A549 (cell line): ENCODE measurements around the gene PER1. TPM values are rescaled to one million over a fixed set of nuclear protein-coding genes. Genes with fewer than 3 reads are reported as not detected.
A peak's percentile ranks its signal among the peaks of the same experiment; 100 is the strongest.

Experiments used
- ATAC-seq, 2 experiments: fragments of 200-7000 bp in 1 of 2; fragments of >200 bp in 1 of 2; cut with Nextera tagmentation in 1 of 2; cut with Tn5 transposase in 1 of 2; 3 replicates each; pipeline versions ENCODE4 v1.8.0 to v1.9.1; 2018 to 2020; ENCODE audit warnings: mild to moderate bottlenecking in 1 of 2, moderate library complexity in 1 of 2
- CTCF ChIA-PET: fragments of 300-600 bp; sonication (Branson Sonifier 250); formaldehyde crosslinking; extraction: SDS; loops from one replicate; lab custom pipeline; 2021; ENCODE audit warnings: antibody characterized with exemption, inconsistent platforms; lab: Yijun Ruan, JAX
- POLR2A ChIA-PET: fragments of 350-600 bp; formaldehyde crosslinking; extraction: SDS; loops from one replicate; lab custom pipeline; 2021; ENCODE audit warnings: antibody characterized with exemption, inconsistent platforms; lab: Yijun Ruan, JAX
- DNase-seq, 2 experiments: peaks; one replicate each; pipeline versions ENCODE4 v3.0.0 to v3.0.0-alpha.2; 2011 to 2016; ENCODE audit warnings: low read depth in 1 of 2, low spot score in 1 of 2
- FAIRE-seq: peaks from 2 replicates; lab custom pipeline; 2011; peaks lifted over from hg19 to GRCh38; lab: Jason Lieb, UNC
- H3K27ac ChIP-seq, 2 experiments: fragments of >200 bp; sonication (Bioruptor Twin); formaldehyde crosslinking; 3 replicates each; pipeline ENCODE4 v1.5.1; 2016 to 2017
- H3K4me1 ChIP-seq: fragments of >200 bp; sonication (Bioruptor Twin); formaldehyde crosslinking; 3 replicates; pipeline ENCODE4 v1.6.1; 2016
- H3K4me2 ChIP-seq: fragments of >200 bp; sonication (Bioruptor Twin); formaldehyde crosslinking; 3 replicates; pipeline ENCODE4 v1.6.1; 2016
- H3K4me3 ChIP-seq: fragments of >200 bp; sonication (Bioruptor Twin); formaldehyde crosslinking; 3 replicates; pipeline ENCODE4 v1.5.1; 2016
- H3K9me3 ChIP-seq: fragments of >200 bp; sonication (Bioruptor Twin); formaldehyde crosslinking; 3 replicates; pipeline ENCODE4 v1.6.1; 2016
- ATOH8 ChIP-seq: fragments of 250-450 bp; sonication (Bioruptor Pico); IDR thresholded peaks from 2 replicates; pipeline ENCODE4 v1.5.0; 2020; ENCODE audit warnings: low read depth, mild to moderate bottlenecking, moderate library complexity
- CHD2 ChIP-seq: fragments of 150-350 bp; IDR thresholded peaks from 2 replicates; pipeline ENCODE4 v1.6.1; 2014; ENCODE audit warnings: low read length; ENCODE audit not compliant: partially characterized antibody
- CTCF ChIP-seq: fragments of >200 bp; sonication (Bioruptor Twin); formaldehyde crosslinking; IDR thresholded peaks from 3 replicates; pipeline ENCODE4 v1.5.1; 2016
- EP300 ChIP-seq, 2 experiments: fragments of >200 bp; sonication (Bioruptor Twin); formaldehyde crosslinking; IDR thresholded peaks; 2 replicates in 1 of 2; 3 replicates in 1 of 2; pipeline ENCODE4 v1.6.1; 2016 to 2017
- GATA3 ChIP-seq: IDR thresholded peaks from 2 replicates; pipeline ENCODE4 v1.6.1; 2012; ENCODE audit warnings: borderline replicate concordance
- HES2 ChIP-seq: fragments of >200 bp; sonication (Bioruptor Twin); formaldehyde crosslinking; IDR thresholded peaks from 2 replicates; pipeline ENCODE4 v1.6.1; 2016
- KDM1A ChIP-seq: fragments of 200-600 bp; sonication (generic); IDR thresholded peaks from 2 replicates; pipeline ENCODE4 v1.6.1; 2016; ENCODE audit warnings: low read depth, mild to moderate bottlenecking
- MAFK ChIP-seq: fragments of 450-650 bp; IDR thresholded peaks from 2 replicates; pipeline ENCODE4 v1.6.1; 2014; ENCODE audit not compliant: partially characterized antibody
- MAX ChIP-seq: IDR thresholded peaks from 2 replicates; pipeline ENCODE4 v1.6.1; 2012
- MYC ChIP-seq: IDR thresholded peaks from 2 replicates; pipeline ENCODE4 v1.6.1; 2012; ENCODE audit warnings: mild to moderate bottlenecking, inconsistent platforms, low read length, improper control_type of control experiment, borderline replicate concordance
- PBX3 ChIP-seq: IDR thresholded peaks from 2 replicates; pipeline ENCODE4 v1.6.1; 2012
- PHF8 ChIP-seq: fragments of 200-600 bp; sonication (generic); IDR thresholded peaks from 2 replicates; pipeline ENCODE4 v1.6.1; 2016; ENCODE audit warnings: low read depth, mild to moderate bottlenecking, antibody characterized with exemption, moderate library complexity, borderline replicate concordance
- RAD21 ChIP-seq, 2 experiments: fragments of >200 bp in 1 of 2; sonication (Bioruptor Twin) in 1 of 2; formaldehyde crosslinking in 1 of 2; IDR thresholded peaks in 1 of 2; conservative IDR thresholded peaks in 1 of 2; 2 replicates in 1 of 2; 3 replicates in 1 of 2; pipeline ENCODE4 v1.6.1; 2012 to 2018; ENCODE audit warnings: inconsistent platforms in 1 of 2
- REST ChIP-seq: fragments of 200-600 bp; sonication (generic); IDR thresholded peaks from 2 replicates; pipeline ENCODE4 v1.6.1; 2016; ENCODE audit warnings: antibody characterized with exemption, mild to moderate bottlenecking, moderate library complexity
- RNF2 ChIP-seq: fragments of 200-600 bp; sonication (generic); IDR thresholded peaks from 2 replicates; pipeline ENCODE4 v1.6.1; 2016; ENCODE audit warnings: low read depth, mild to moderate bottlenecking, antibody characterized with exemption, moderate library complexity, borderline replicate concordance
- ZFP36 ChIP-seq: fragments of 450-650 bp; IDR thresholded peaks from 2 replicates; pipeline ENCODE4 v1.6.1; 2014; ENCODE audit warnings: borderline replicate concordance; ENCODE audit not compliant: partially characterized antibody
- ZSCAN20 ChIP-seq: fragments of 250-450 bp; sonication (Bioruptor Pico); IDR thresholded peaks from 2 replicates; pipeline ENCODE4 v1.8.0; 2022; ENCODE audit warnings: mild to moderate bottlenecking, moderate library complexity
- WGBS: methylation state at CpG from one replicate; pipeline ENCODE4 v1.1.6; 2017; ENCODE audit errors: missing lambda C conversion rate; 5-methylcytosine and 5-hydroxymethylcytosine counted together
- polyA plus RNA-seq, 4 experiments: library from polyadenylated mRNA; depleted of rRNA in 3 of 4; stranded (reverse); fragments of >200 nt; fragmentation: RNase III in 1 of 4; extraction: RNeasy Plus Mini Kit Qiagen cat#74134 plus additional on column Dnase treatment in 1 of 4; gene quantifications; 2 replicates in 3 of 4; 3 replicates in 1 of 4; pipeline ENCODE4 v1.2.3, GENCODE V29; 2011 to 2017

The PER1 gene
- polyA plus RNA-seq, 2 of the 4 experiments (the other 2 are of a cell fraction) = 5.5 to 8.7 TPM

- TF ChIP-seq REST (no peak), ZSCAN20 (CRISPR knock-in tag) (no peak), PHF8 (peak; percentile 50; the same call in 1 of the 2 replicates), MAX (peak; percentile 71), CTCF (peak; percentile 92), HES2 (no peak), PBX3 (0 out of 2 replicates have a peak, but pooled peaks have one; percentile 35), KDM1A (no peak), RAD21 (conservative IDR thresholded peaks at IDR 0.05 in 1 of 2, IDR thresholded peaks at IDR 0.05 in 1 of 2) (peak; percentile 81 to 94), MAFK (no peak), MYC (0 out of 2 replicates have a peak, but pooled peaks have one; percentile 50), RNF2 (0 out of 2 replicates have a peak, but pooled peaks have one; percentile 34)
Observed at GRCh38 chr17:8121681-8122421, 30.4 kb downstream of the PER1 start (continued).

- TF ChIP-seq EP300 (IDR thresholded peaks at IDR 0.05) (no peak), CHD2 (no peak), GATA3 (no peak), ATOH8 (CRISPR knock-in tag) (no peak), ZFP36 (no peak), MYC (no peak)
- Histone ChIP-seq H3K27ac (peak overlapping the region; percentile 61 to 83), H3K4me1 (peaks cover 27% of the 10 kb centered on the region), H3K4me3 (peak overlapping the region; percentile 56), H3K9me3 (no peaks in the 10 kb centered on the region), H3K4me2 (peak overlapping the region; percentile 95)
- FAIRE-seq (no peak), ATAC-seq (0 out of 6 replicates have a peak, but pooled peaks of 1 of the 2 experiments have one; percentile 0), DNase-seq (no peak)
- ChIA-PET POLR2A (interaction anchor here (1.1 to 3.9 kb wide), 4 partner anchors 35 to 55 kb away, joined by 6 to 35 read pairs (median 8); no protein-coding TSS in a partner anchor), CTCF (interaction anchor here (0.8 to 8.1 kb wide), 12 partner anchors 9 to 240 kb away, joined by 3 to 116 read pairs (median 6); partner anchors contain the start of genes TMEM107 and VAMP2)
- WGBS = under 1% methylated on average over 11 of the region's 25 CpGs
Observed at GRCh38 chr17:8121407-8121680, 30.9 kb downstream of the PER1 start.
